Neural cell (in vitro differentiated cells): ENCODE results near the gene PREP. TPM values are rescaled to one million over a fixed set of nuclear protein-coding genes. Genes with fewer than 3 reads are reported as not detected.
"Not testable (repeated sequence)": the region's sequence is repeated elsewhere in the genome, so short reads cannot be mapped to it uniquely, and the experiment has no call there.

Source experiments
- H2AFZ ChIP-seq: fragments of 200-600, 300-800 bp; sonication (generic), shearing (Covaris generic); 2 replicates; pipeline ENCODE4 v1.6.0; 2014; ENCODE audit warnings: low read depth, mild to moderate bottlenecking, antibody characterized with exemption, low read length, moderate library complexity
- H3F3A ChIP-seq: fragments of 200-600 bp; shearing (Covaris generic); 2 replicates; pipeline ENCODE4 v1.6.1; 2016; ENCODE audit warnings: mild to moderate bottlenecking, moderate library complexity, mixed read lengths, antibody characterized with exemption, low read length; ENCODE audit not compliant: insufficient read depth, poor library complexity, severe bottlenecking
- H3K27ac ChIP-seq: fragments of 200-600, 300-800 bp; sonication (generic), shearing (Covaris generic); 2 replicates; pipeline ENCODE4 v1.5.1; 2014; ENCODE audit warnings: mild to moderate bottlenecking, low read length, moderate library complexity
- H3K27me3 ChIP-seq: fragments of 300-800, 200-600 bp; sonication (generic), shearing (Covaris generic); 2 replicates; pipeline ENCODE4 v1.6.0; 2014; ENCODE audit warnings: mild to moderate bottlenecking, low read depth, low read length, moderate library complexity; ENCODE audit not compliant: insufficient read depth
- H3K36me3 ChIP-seq: fragments of 300-800, 200-600 bp; sonication (generic), shearing (Covaris generic); 2 replicates; pipeline ENCODE4 v1.5.1; 2014; ENCODE audit warnings: mild to moderate bottlenecking, antibody characterized with exemption, low read length, moderate library complexity; ENCODE audit not compliant: insufficient read depth
- H3K4me2 ChIP-seq: fragments of 300-800, 200-600 bp; sonication (generic), shearing (Covaris generic); 2 replicates; pipeline ENCODE4 v1.6.0; 2014; ENCODE audit warnings: mild to moderate bottlenecking, low read length
- H3K4me3 ChIP-seq: fragments of 300-800, 200-600 bp; sonication (generic), shearing (Covaris generic); 2 replicates; pipeline ENCODE4 v1.5.1; 2014; ENCODE audit warnings: mild to moderate bottlenecking, low read length, moderate library complexity
- H3K79me2 ChIP-seq: fragments of 200-600 bp; shearing (Covaris generic); replicated peaks from 2 replicates; pipeline ENCODE4 v1.6.0; 2014; ENCODE audit warnings: mild to moderate bottlenecking, low read length, moderate library complexity; ENCODE audit not compliant: insufficient read depth
- H3K9ac ChIP-seq: fragments of 300-800, 200-600 bp; sonication (generic), shearing (Covaris generic); 2 replicates; pipeline ENCODE4 v1.6.1; 2016; ENCODE audit warnings: mild to moderate bottlenecking, low read length, mixed read lengths
- H3K9me2 ChIP-seq: fragments of 200-600 bp; shearing (Covaris generic); 2 replicates; pipeline ENCODE4 v1.6.1; 2016; ENCODE audit warnings: mild to moderate bottlenecking, low read length, mixed read lengths; ENCODE audit not compliant: insufficient read depth
- H3K9me3 ChIP-seq: fragments of 200-600, 300-800 bp; sonication (generic), shearing (Covaris generic); 2 replicates; pipeline ENCODE4 v1.6.1; 2016; ENCODE audit warnings: mild to moderate bottlenecking, mixed run types, low read length, moderate library complexity, mixed read lengths
- H4K20me1 ChIP-seq: fragments of 200-600 bp; shearing (Covaris generic); 2 replicates; pipeline ENCODE4 v1.6.1; 2016; ENCODE audit warnings: mild to moderate bottlenecking, mixed run types; ENCODE audit not compliant: insufficient read depth
- EZH2 ChIP-seq: fragments of 200-600, 300-800 bp; shearing (Covaris generic), sonication (generic); IDR thresholded peaks from 2 replicates; pipeline ENCODE4 v1.6.1; 2014; ENCODE audit warnings: antibody characterized with exemption, low read length, borderline replicate concordance, mild to moderate bottlenecking; ENCODE audit not compliant: insufficient read depth, poor library complexity, severe bottlenecking
- SMC3 ChIP-seq: fragments of 450-650 bp; conservative IDR thresholded peaks from 2 replicates; pipeline ENCODE4 v1.6.1; 2014; ENCODE audit warnings: antibody characterized with exemption, mild to moderate bottlenecking, moderate library complexity; ENCODE audit not compliant: poor library complexity
- polyA plus RNA-seq: library from polyadenylated mRNA; depleted of rRNA; stranded (reverse); fragments of >200 nt; gene quantifications from 2 replicates; pipeline ENCODE4 v1.2.3, GENCODE V29; 2014
- TF ChIP-seq, protein P1 (sequence below): fragments of 450-650 bp; IDR thresholded peaks from 2 replicates; pipeline ENCODE4 v1.5.1; 2014; ENCODE audit warnings: antibody characterized with exemption, mild to moderate bottlenecking, moderate library complexity; ENCODE audit not compliant: poor library complexity, severe bottlenecking

PREP gene
- polyA plus RNA-seq, 1 donor from 2014 or later, result 24.5 TPM

- H3K79me2 ChIP-seq, result no peaks in the 10 kb centered on the region
- H3K4me2 ChIP-seq, result no peak overlapping the region
- no peak overlapping the region for H2AFZ ChIP-seq
- H3K9me2 ChIP-seq, result no peaks in the 10 kb centered on the region
- no peak overlapping the region for H3K27ac ChIP-seq
- TF ChIP-seq, protein P1, sequence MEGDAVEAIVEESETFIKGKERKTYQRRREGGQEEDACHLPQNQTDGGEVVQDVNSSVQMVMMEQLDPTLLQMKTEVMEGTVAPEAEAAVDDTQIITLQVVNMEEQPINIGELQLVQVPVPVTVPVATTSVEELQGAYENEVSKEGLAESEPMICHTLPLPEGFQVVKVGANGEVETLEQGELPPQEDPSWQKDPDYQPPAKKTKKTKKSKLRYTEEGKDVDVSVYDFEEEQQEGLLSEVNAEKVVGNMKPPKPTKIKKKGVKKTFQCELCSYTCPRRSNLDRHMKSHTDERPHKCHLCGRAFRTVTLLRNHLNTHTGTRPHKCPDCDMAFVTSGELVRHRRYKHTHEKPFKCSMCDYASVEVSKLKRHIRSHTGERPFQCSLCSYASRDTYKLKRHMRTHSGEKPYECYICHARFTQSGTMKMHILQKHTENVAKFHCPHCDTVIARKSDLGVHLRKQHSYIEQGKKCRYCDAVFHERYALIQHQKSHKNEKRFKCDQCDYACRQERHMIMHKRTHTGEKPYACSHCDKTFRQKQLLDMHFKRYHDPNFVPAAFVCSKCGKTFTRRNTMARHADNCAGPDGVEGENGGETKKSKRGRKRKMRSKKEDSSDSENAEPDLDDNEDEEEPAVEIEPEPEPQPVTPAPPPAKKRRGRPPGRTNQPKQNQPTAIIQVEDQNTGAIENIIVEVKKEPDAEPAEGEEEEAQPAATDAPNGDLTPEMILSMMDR, result no peak
- no peak for TF ChIP-seq EZH2
- TF ChIP-seq SMC3, result no peak
- H4K20me1 ChIP-seq, result no peaks in the 10 kb centered on the region
- H3F3A ChIP-seq, result no peaks in the 10 kb centered on the region
- H3K36me3 ChIP-seq, result no peaks in the 10 kb centered on the region
- no peak overlapping the region for H3K9ac ChIP-seq
- no peaks in the 10 kb centered on the region for H3K9me3 ChIP-seq
- H3K27me3 ChIP-seq, result no peaks in the 10 kb centered on the region
- no peak overlapping the region for H3K4me3 ChIP-seq
Measured at GRCh38 chr6:105235155-105235554, 167.7 kb downstream of the PREP start.

DNA sequence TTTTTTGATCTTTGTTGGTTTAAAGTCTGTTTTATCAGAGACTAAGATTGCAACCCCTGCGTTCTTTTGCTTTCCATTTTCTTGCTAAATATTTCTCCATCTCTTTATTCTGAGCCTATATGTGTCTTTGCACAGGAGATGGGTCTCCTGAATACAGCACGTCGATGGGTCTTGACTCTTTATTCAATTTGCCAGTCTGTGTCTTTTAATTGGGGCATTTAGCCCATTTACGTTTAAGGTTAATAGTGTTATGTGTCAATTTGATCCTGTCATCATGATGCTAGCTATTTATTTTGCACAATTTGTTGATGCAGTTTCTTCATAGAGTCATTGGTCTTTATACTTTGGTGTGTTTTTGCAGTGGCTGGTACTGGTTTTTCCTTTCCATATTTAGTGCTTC lies 171.1 kb downstream of the PREP start:
- H3K9me2 ChIP-seq, H3K27ac ChIP-seq, H3K4me3 ChIP-seq, H3K9me3 ChIP-seq, H3K27me3 ChIP-seq, H3K4me2 ChIP-seq, H3K36me3 ChIP-seq, H4K20me1 ChIP-seq, H3K9ac ChIP-seq, H3K79me2 ChIP-seq, H3F3A ChIP-seq, H2AFZ ChIP-seq: not testable (repeated sequence)

Other genes with a start within 250 kb of the PREP start
- not detected in 2 replicates for gene POPDC3, start 223.1 kb downstream of the PREP start, polyA plus RNA-seq